Breast epithelium (tissue), 4 donors: ENCODE measurements around the gene PDSS2. TPM values are rescaled to one million over a fixed set of nuclear protein-coding genes. Genes with fewer than 3 reads are reported as not detected.

ENCODE experiments used
- DNase-seq, 2 donors: peaks; one replicate each; pipeline ENCODE4 v3.0.0-alpha.2; 2019; ENCODE audit warnings: low spot score in 2 of 2
- H3K27ac ChIP-seq, 2 donors: fragments of 200-600 bp; sonication (generic) in 1 of 2; one replicate each; pipeline ENCODE4 v1.5.1; 2016 to 2019; ENCODE audit warnings: mild to moderate bottlenecking in 1 of 2
- H3K27me3 ChIP-seq, 2 donors: fragments of 200-600 bp; sonication (generic) in 1 of 2; one replicate each; pipeline versions ENCODE4 v1.5.1 to v1.6.0; 2017 to 2019; ENCODE audit warnings: control low read depth in 1 of 2, mild to moderate bottlenecking in 1 of 2
- H3K36me3 ChIP-seq: fragments of 200-600 bp; one replicate; pipeline ENCODE4 v1.5.1; 2019
- H3K4me1 ChIP-seq, 2 donors: fragments of 200-600 bp; sonication (generic); one replicate each; pipeline ENCODE4 v1.5.1; 2016 to 2019; ENCODE audit warnings: control low read depth in 1 of 2
- H3K4me3 ChIP-seq, 3 donors: fragments of 200-600 bp; sonication (generic); 1 replicate in 2 of 3; 2 replicates in 1 of 3; pipeline ENCODE4 v1.5.1; 2016 to 2019; ENCODE audit warnings: mild to moderate bottlenecking in 3 of 3, moderate library complexity in 2 of 3
- H3K9me3 ChIP-seq, 2 donors: fragments of 200-600 bp; sonication (generic) in 1 of 2; one replicate each; pipeline ENCODE4 v1.5.1; 2016 to 2019; ENCODE audit warnings: control low read depth in 1 of 2
- POLR2A ChIP-seq: fragments of 450-650 bp; IDR thresholded peaks from one replicate; pipeline ENCODE4 v1.6.1; 2016; ENCODE audit warnings: antibody characterized with exemption, mild to moderate bottlenecking, moderate library complexity
- POLR2AphosphoS5 ChIP-seq, 3 donors: sonication (generic); formaldehyde crosslinking; IDR thresholded peaks; one replicate each; pipeline ENCODE4 v1.6.1; 2017; ENCODE audit warnings: antibody characterized with exemption in 3 of 3
- intact Hi-C: fragments of 100-400 bp; cut with DNase I; formaldehyde crosslinking; loops from one replicate; pipeline ENCODE4 v1.15.1; 2023; ENCODE audit warnings: low total_unique reads
- total RNA-seq, 3 donors: library from RNA; depleted of rRNA; stranded (reverse); fragments of >200 nt; gene quantifications; one replicate each; pipeline ENCODE4 v1.1.0, GENCODE V29; 2016
- TF ChIP-seq, protein P1 (sequence below), 3 donors: fragments of 450-650 bp; IDR thresholded peaks; one replicate each; pipeline ENCODE4 v1.5.1; 2016 to 2017; ENCODE audit warnings: antibody characterized with exemption in 3 of 3, mild to moderate bottlenecking in 3 of 3, moderate library complexity in 3 of 3

Gene PDSS2
- total RNA-seq, 3 donors from 2014 or later: 6.9 to 13.5 (median 11.1) TPM

- Histone ChIP-seq H3K27ac (no peak overlapping the region), H3K4me3 (no peak overlapping the region), H3K4me1 (no peaks in the 10 kb centered on the region), H3K36me3 (no peaks in the 10 kb centered on the region), H3K27me3 (no peaks in the 10 kb centered on the region), H3K9me3 (no peaks in the 10 kb centered on the region)
- intact Hi-C loops: no loop called here
- no peak for TF ChIP-seq POLR2AphosphoS5 (IDR thresholded peaks at IDR 0.05)
- TF ChIP-seq POLR2A: no peak
- TF ChIP-seq, protein P1, sequence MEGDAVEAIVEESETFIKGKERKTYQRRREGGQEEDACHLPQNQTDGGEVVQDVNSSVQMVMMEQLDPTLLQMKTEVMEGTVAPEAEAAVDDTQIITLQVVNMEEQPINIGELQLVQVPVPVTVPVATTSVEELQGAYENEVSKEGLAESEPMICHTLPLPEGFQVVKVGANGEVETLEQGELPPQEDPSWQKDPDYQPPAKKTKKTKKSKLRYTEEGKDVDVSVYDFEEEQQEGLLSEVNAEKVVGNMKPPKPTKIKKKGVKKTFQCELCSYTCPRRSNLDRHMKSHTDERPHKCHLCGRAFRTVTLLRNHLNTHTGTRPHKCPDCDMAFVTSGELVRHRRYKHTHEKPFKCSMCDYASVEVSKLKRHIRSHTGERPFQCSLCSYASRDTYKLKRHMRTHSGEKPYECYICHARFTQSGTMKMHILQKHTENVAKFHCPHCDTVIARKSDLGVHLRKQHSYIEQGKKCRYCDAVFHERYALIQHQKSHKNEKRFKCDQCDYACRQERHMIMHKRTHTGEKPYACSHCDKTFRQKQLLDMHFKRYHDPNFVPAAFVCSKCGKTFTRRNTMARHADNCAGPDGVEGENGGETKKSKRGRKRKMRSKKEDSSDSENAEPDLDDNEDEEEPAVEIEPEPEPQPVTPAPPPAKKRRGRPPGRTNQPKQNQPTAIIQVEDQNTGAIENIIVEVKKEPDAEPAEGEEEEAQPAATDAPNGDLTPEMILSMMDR (IDR thresholded peaks at IDR 0.05): no peak
- no peak for DNase-seq
Observed at GRCh38 chr6:107466062-107466461, 6.7 kb upstream of the PDSS2 start.

DNA sequence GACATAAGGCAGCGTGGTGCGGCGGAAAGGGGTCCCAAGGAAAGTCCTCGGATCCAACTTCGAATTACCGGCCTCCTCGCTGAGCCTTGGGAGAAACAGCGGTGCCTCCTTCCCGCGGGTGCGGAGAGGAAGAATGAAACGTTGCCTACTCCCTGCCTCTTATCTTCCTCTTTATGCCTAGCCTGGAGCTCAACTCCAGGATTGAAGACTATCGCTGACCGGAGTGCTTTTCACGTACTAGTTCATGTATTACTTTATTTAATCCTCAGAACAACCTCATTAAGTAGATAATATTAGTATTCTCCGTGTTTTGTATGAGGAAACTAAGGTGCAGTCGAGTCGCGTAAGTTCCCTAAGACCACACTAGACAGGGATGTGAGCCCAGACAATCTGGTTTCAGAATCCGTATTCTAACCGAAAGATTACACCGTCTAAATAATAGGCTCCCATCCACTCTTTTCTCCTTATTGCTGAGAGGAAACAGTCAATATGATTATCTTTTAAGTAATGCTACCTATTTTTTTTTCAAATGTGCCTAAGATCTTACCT is 793 bp upstream of the PDSS2 start:
- no peaks in the 10 kb centered on the region for H3K36me3 ChIP-seq
- no peaks in the 10 kb centered on the region for H3K9me3 ChIP-seq
- peaks cover 0 to 3% of the 10 kb centered on the region in 2 donors for H3K4me1 ChIP-seq
- peak overlapping the region; percentile 82 to 95 for H3K27ac ChIP-seq
- no peaks in the 10 kb centered on the region for H3K27me3 ChIP-seq
- peak overlapping the region; percentile 78 to 83 (median 80) for H3K4me3 ChIP-seq
- intact Hi-C loops: no loop called here
- no peak for DNase-seq
- TF ChIP-seq, protein P1 (IDR thresholded peaks at IDR 0.05): no peak
- no peak for TF ChIP-seq POLR2A
- no peak for TF ChIP-seq POLR2AphosphoS5 (IDR thresholded peaks at IDR 0.05)

- TF ChIP-seq, protein P1 (IDR thresholded peaks at IDR 0.05): no peak
- TF ChIP-seq POLR2AphosphoS5 (IDR thresholded peaks at IDR 0.05): no peak
- Histone ChIP-seq H3K36me3 (no peaks in the 10 kb centered on the region), H3K27ac (peak overlapping the region; percentile 82 to 95), H3K9me3 (no peaks in the 10 kb centered on the region), H3K4me1 (peaks cover 0 to 3% of the 10 kb centered on the region in 2 donors), H3K27me3 (no peaks in the 10 kb centered on the region), H3K4me3 (peak overlapping the region; percentile 78 to 83 (median 80))
- DNase-seq: no peak
- intact Hi-C loops: no loop called here
Observed at GRCh38 chr6:107458672-107459282, 587 bp downstream of the PDSS2 start.

DNA sequence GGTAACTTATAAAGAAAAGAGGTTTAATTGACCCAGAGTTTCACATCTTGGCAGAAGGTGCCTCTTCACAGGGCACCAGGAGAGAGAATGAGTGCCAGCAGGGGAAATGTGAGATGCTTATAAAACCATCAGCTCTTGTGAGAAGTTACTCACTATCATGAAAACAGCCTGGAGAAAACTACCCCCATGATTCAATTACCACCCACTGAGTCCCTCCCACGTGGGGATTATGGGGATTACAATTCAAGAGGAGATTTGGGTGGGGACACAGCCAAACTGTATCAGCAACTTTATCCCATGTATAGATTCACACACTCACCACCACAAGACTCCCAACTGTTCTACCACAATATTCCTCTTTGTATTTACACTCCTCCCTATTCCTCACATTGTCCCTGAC is 10.6 kb downstream of the PDSS2 start:
- no peaks in the 10 kb centered on the region for H3K27me3 ChIP-seq
- intact Hi-C loops: loop anchor here (10.0 kb wide), 2 partner anchors 196 to 1916 kb away; no protein-coding TSS in a partner anchor

More for the DNA sequence above, 10.6 kb downstream of the PDSS2 start:
- H3K27ac ChIP-seq: no peak overlapping the region
- no peaks in the 10 kb centered on the region for H3K36me3 ChIP-seq
- no peak for DNase-seq
- no peaks in the 10 kb centered on the region for H3K4me1 ChIP-seq
- peaks cover 14 to 18% of the 10 kb centered on the region in 2 donors for H3K9me3 ChIP-seq
- TF ChIP-seq POLR2AphosphoS5 (IDR thresholded peaks at IDR 0.05) (no peak), POLR2A (no peak)
- TF ChIP-seq, protein P1 (IDR thresholded peaks at IDR 0.05): no peak
- H3K4me3 ChIP-seq: no peak overlapping the region
